H9 (cell line): Measurements from ENCODE around the gene DAAM2. TPM values are rescaled to one million over a fixed set of nuclear protein-coding genes. Genes with fewer than 3 reads are reported as not detected.

Experiments used
- DNase-seq: peaks from one replicate; pipeline ENCODE4 v3.0.0-alpha.2; 2017
- H2AFZ ChIP-seq: one replicate; pipeline ENCODE4 v1.6.1; 2013; ENCODE audit warnings: mild to moderate bottlenecking, low read length, control low read depth, moderate library complexity
- H2AK5ac ChIP-seq: 2 replicates; pipeline ENCODE4 v1.6.1; 2013; ENCODE audit warnings: low read length, control low read depth, mixed read lengths; ENCODE audit not compliant: insufficient read length
- H2BK120ac ChIP-seq: one replicate; pipeline ENCODE4 v1.6.1; 2013; ENCODE audit warnings: low read depth, mild to moderate bottlenecking, low read length, control low read depth, inconsistent platforms; ENCODE audit not compliant: poor library complexity, severe bottlenecking
- H2BK12ac ChIP-seq: 2 replicates; pipeline ENCODE4 v1.6.1; 2013; ENCODE audit warnings: low read length, control low read depth, mixed read lengths, low read depth; ENCODE audit not compliant: insufficient read length
- H2BK15ac ChIP-seq: 2 replicates; pipeline ENCODE4 v1.6.1; 2013; ENCODE audit warnings: low read depth, low read length, control low read depth
- H2BK20ac ChIP-seq: one replicate; pipeline ENCODE4 v1.6.1; 2013; ENCODE audit warnings: low read depth, mild to moderate bottlenecking, low read length, control low read depth, inconsistent platforms; ENCODE audit not compliant: poor library complexity, severe bottlenecking
- H2BK5ac ChIP-seq: 2 replicates; pipeline ENCODE4 v1.6.1; 2013; ENCODE audit warnings: low read length, control low read depth, mixed read lengths; ENCODE audit not compliant: insufficient read length
- H3K14ac ChIP-seq: 2 replicates; pipeline ENCODE4 v1.6.1; 2013; ENCODE audit warnings: low read length, control low read depth; ENCODE audit not compliant: insufficient read depth
- H3K18ac ChIP-seq: 2 replicates; pipeline ENCODE4 v1.6.1; 2013; ENCODE audit warnings: low read depth, mild to moderate bottlenecking, mixed read lengths, low read length, control low read depth; ENCODE audit not compliant: insufficient read length
- H3K23ac ChIP-seq: 2 replicates; pipeline ENCODE4 v1.6.1; 2013; ENCODE audit warnings: low read length, control low read depth, mixed read lengths, low read depth; ENCODE audit not compliant: insufficient read length
- H3K23me2 ChIP-seq: 2 replicates; pipeline ENCODE4 v1.6.1; 2013; ENCODE audit warnings: low read depth, mild to moderate bottlenecking, mixed read lengths, low read length, control low read depth; ENCODE audit not compliant: insufficient read length, poor library complexity, severe bottlenecking
- H3K27ac ChIP-seq: 2 replicates; pipeline ENCODE4 v1.5.1; 2013; ENCODE audit warnings: low read length, control low read depth, mixed read lengths, low read depth; ENCODE audit not compliant: insufficient read length
- H3K27me3 ChIP-seq: 2 replicates; pipeline ENCODE4 v1.6.1; 2013; ENCODE audit warnings: low read length, control low read depth, inconsistent platforms; ENCODE audit not compliant: insufficient read depth
- H3K4ac ChIP-seq: 2 replicates; pipeline ENCODE4 v1.6.1; 2013; ENCODE audit warnings: low read depth, mild to moderate bottlenecking, control low read depth, inconsistent platforms, low read length, moderate library complexity
- H3K4me1 ChIP-seq: 2 replicates; pipeline ENCODE4 v1.6.1; 2013; ENCODE audit warnings: low read length, control low read depth, inconsistent platforms; ENCODE audit not compliant: insufficient read depth
- H3K4me2 ChIP-seq: 2 replicates; pipeline ENCODE4 v1.6.1; 2013; ENCODE audit warnings: low read length, control low read depth, mixed read lengths; ENCODE audit not compliant: insufficient read length, insufficient read depth
- H3K56ac ChIP-seq: 2 replicates; pipeline ENCODE4 v1.6.1; 2013; ENCODE audit warnings: low read depth, mild to moderate bottlenecking, mixed read lengths, low read length, control low read depth; ENCODE audit not compliant: insufficient read length
- H3K79me1 ChIP-seq: 2 replicates; pipeline ENCODE4 v1.6.1; 2013; ENCODE audit warnings: low read depth, mild to moderate bottlenecking, moderate library complexity, low read length, control low read depth, inconsistent platforms; ENCODE audit not compliant: insufficient read depth, poor library complexity, severe bottlenecking
- H3K79me2 ChIP-seq: 2 replicates; pipeline ENCODE4 v1.6.1; 2013; ENCODE audit warnings: low read length, control low read depth, inconsistent platforms; ENCODE audit not compliant: insufficient read depth
- H3K9ac ChIP-seq: 2 replicates; pipeline ENCODE4 v1.6.1; 2013; ENCODE audit warnings: low read length, control low read depth, mixed read lengths; ENCODE audit not compliant: insufficient read length; ENCODE audit errors: extremely low read depth
- H3K9me3 ChIP-seq: one replicate; pipeline ENCODE4 v1.6.1; 2013; ENCODE audit warnings: low read depth, low read length, inconsistent platforms; ENCODE audit not compliant: control insufficient read depth
- H3T11ph ChIP-seq: one replicate; pipeline ENCODE4 v1.6.1; 2013; ENCODE audit warnings: mild to moderate bottlenecking, low read length, control low read depth, inconsistent platforms
- H4K20me1 ChIP-seq: one replicate; pipeline ENCODE4 v1.6.1; 2013; ENCODE audit not compliant: control insufficient read depth, insufficient read length, insufficient read depth
- H4K5ac ChIP-seq: 2 replicates; pipeline ENCODE4 v1.6.1; 2013; ENCODE audit warnings: low read depth, mild to moderate bottlenecking, mixed read lengths, low read length, control low read depth; ENCODE audit not compliant: insufficient read length
- H4K8ac ChIP-seq: replicated peaks from 2 replicates; pipeline ENCODE4 v1.6.1; 2013; ENCODE audit warnings: low read length, control low read depth, mixed read lengths, low read depth; ENCODE audit not compliant: insufficient read length
- H4K91ac ChIP-seq: 2 replicates; pipeline ENCODE4 v1.6.1; 2013; ENCODE audit warnings: low read depth, mild to moderate bottlenecking, moderate library complexity, mixed read lengths, low read length, control low read depth; ENCODE audit not compliant: insufficient read length
- H3K27ac Mint-ChIP-seq, 3 experiments: 2 replicates in 2 of 3; 3 replicates in 1 of 3; pipeline ENCODE4 v1.8.0; 2020 to 2021; ENCODE audit warnings: mixed read lengths in 3 of 3, mild to moderate bottlenecking in 1 of 3, moderate library complexity in 1 of 3
- H3K27me3 Mint-ChIP-seq: 2 replicates; pipeline ENCODE4 v1.8.0; 2021; ENCODE audit warnings: low read depth, mild to moderate bottlenecking, moderate library complexity, mixed read lengths
- H3K36me3 Mint-ChIP-seq, 3 experiments: 2 replicates in 2 of 3; 3 replicates in 1 of 3; pipeline ENCODE4 v1.8.0; 2020 to 2021; ENCODE audit warnings: low read depth in 3 of 3, mixed read lengths in 3 of 3; ENCODE audit not compliant: insufficient read depth in 1 of 3
- H3K4me1 Mint-ChIP-seq, 2 experiments: 2 replicates each; pipeline ENCODE4 v1.8.0; 2020; ENCODE audit warnings: mixed read lengths in 2 of 2
- H3K4me3 Mint-ChIP-seq, 2 experiments: 2 replicates in 1 of 2; 3 replicates in 1 of 2; pipeline ENCODE4 v1.8.0; 2020 to 2021; ENCODE audit warnings: mild to moderate bottlenecking in 2 of 2, mixed read lengths in 2 of 2, moderate library complexity in 1 of 2
- H3K9me3 Mint-ChIP-seq, 2 experiments: 2 replicates in 1 of 2; 3 replicates in 1 of 2; pipeline ENCODE4 v1.8.0; 2020; ENCODE audit warnings: mild to moderate bottlenecking in 2 of 2, mixed read lengths in 2 of 2, moderate library complexity in 1 of 2
- CTCF ChIP-seq: fragments of 200-600 bp; sonication (generic); conservative IDR thresholded peaks from 3 replicates; pipeline ENCODE4 v1.8.0; 2021; ENCODE audit warnings: antibody characterized with exemption, mild to moderate bottlenecking
- WGBS: extraction: QIAGEN DNeasy Blood & Tissue Kit; methylation state at CpG from one replicate; pipeline ENCODE4 v1.1.7; 2013; ENCODE audit warnings: missing lambda C conversion rate, low lambda C conversion rate, mixed read lengths; ENCODE audit not compliant: insufficient read length; ENCODE audit errors: extremely low coverage; 5-methylcytosine and 5-hydroxymethylcytosine counted together
- total RNA-seq: library from RNA; stranded (reverse); gene quantifications from 2 replicates; pipeline ENCODE4 v1.2.1, GENCODE V29; 2021

Gene DAAM2
- total RNA-seq, 1 experiment from 2014 or later, result 1.1 TPM

DNA sequence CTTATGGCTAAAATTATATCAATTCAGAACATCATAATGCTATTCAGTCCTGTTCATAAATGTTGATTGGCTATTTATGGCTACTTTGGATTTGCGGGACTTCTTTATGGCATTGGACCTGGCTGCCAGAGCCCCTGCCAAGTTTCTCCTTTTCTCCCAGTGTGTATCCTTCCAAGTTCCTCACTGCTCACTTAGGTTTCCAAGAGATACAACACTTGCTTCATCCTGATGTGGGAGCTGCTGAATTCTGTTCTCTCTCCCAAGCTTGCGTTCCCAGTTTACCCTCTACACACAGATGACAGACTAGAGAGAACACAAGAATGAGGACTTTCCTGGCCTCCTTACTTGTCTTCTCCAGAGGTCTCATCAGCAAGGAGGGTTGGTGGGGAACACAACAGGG, 18.4 kb upstream of the DAAM2 start:
- H2BK15ac ChIP-seq, result no peak overlapping the region
- H3K14ac ChIP-seq, result no peak overlapping the region
- H3K9ac ChIP-seq, result no peak overlapping the region
- no CpG with 5 or more reads among the region's 2 CpGs for WGBS
- H3K79me1 ChIP-seq, result no peaks in the 10 kb centered on the region
- no peak overlapping the region for H2BK12ac ChIP-seq
- no peaks in the 10 kb centered on the region for H3K79me2 ChIP-seq
- no peaks in the 10 kb centered on the region for H4K20me1 ChIP-seq
- H3K9me3 ChIP-seq, result no peaks in the 10 kb centered on the region
- H3K4me2 ChIP-seq, result no peak overlapping the region
- Mint-ChIP-seq H3K27me3 (peaks cover 3% of the 10 kb centered on the region), H3K9me3 (no peaks in the 10 kb centered on the region), H3K4me3 (no peak overlapping the region), H3K36me3 (no peaks in the 10 kb centered on the region), H3K4me1 (peaks cover 19 to 20% of the 10 kb centered on the region in 2 experiments), H3K27ac (no peak overlapping the region)
- H3K18ac ChIP-seq, result no peak overlapping the region
- no peak overlapping the region for H4K91ac ChIP-seq
- no peak overlapping the region for H3K27ac ChIP-seq
- H3T11ph ChIP-seq, result no peak overlapping the region
- H2BK20ac ChIP-seq, result no peak overlapping the region
- H4K8ac ChIP-seq, result no peak overlapping the region
- no peak overlapping the region for H2AFZ ChIP-seq
- H3K56ac ChIP-seq, result no peak overlapping the region
- peaks cover 3% of the 10 kb centered on the region; the same call in 1 of the 2 replicates for H3K4me1 ChIP-seq
- no peaks in the 10 kb centered on the region for H3K23me2 ChIP-seq
- no peak overlapping the region for H4K5ac ChIP-seq
- no peak overlapping the region for H3K4ac ChIP-seq
- H2BK5ac ChIP-seq, result no peak overlapping the region
- TF ChIP-seq CTCF, result no peak
- H2AK5ac ChIP-seq, result no peak overlapping the region
- H3K23ac ChIP-seq, result no peak overlapping the region
- no peaks in the 10 kb centered on the region for H3K27me3 ChIP-seq
- H2BK120ac ChIP-seq, result no peak overlapping the region
- DNase-seq, result no peak
